ENCODE data around the gene NRN1L. TPM values are rescaled to one million over a fixed set of nuclear protein-coding genes. Genes with fewer than 3 reads are reported as not detected.
A peak's percentile ranks its signal among the peaks of the same experiment; 100 is the strongest.

Gene NRN1L
- total RNA-seq, 1 donor from 2014 or later: not detected

GRCh38 chr16:67917140-67917851 lies 32.6 kb downstream of the NRN1L start:
- peaks cover 13% of the 10 kb centered on the region for H3K36me3 Mint-ChIP-seq
- TF ChIP-seq CTCF (IDR thresholded peaks at IDR 0.05; ENCODE audit: unreplicated experiment): no peak
- no peak overlapping the region for H3K4me3 Mint-ChIP-seq
- no peaks in the 10 kb centered on the region for H3K9me3 Mint-ChIP-seq
- H3K27me3 Mint-ChIP-seq (ENCODE audit: low read depth): no peaks in the 10 kb centered on the region
- H3K27ac Mint-ChIP-seq: no peak overlapping the region
- H3K4me1 Mint-ChIP-seq: peaks cover 15% of the 10 kb centered on the region
- no peak for DNase-seq (ENCODE audit: low spot score in 2 of 2, unreplicated experiment in 2 of 2)

DNA sequence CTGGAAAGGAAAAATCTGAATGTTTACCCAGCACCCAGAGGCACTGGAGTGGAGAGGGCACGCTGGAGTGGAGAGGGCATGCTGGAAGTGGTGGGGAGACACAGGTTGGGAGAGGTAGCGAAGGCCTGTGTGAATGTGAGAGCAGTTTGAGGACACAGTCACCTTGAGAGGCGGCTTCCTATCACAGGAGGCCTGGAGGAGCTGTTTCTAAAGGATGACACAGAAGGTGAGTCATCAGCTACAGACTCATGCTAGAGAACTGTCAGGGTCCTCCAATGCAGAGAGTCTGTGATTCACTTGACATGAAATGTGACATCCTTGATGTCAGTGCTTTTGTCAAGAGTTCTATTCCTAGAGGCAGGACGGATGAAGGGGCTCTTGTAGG lies 33.2 kb downstream of the NRN1L start:
- Mint-ChIP-seq H3K9me3 (no peaks in the 10 kb centered on the region), H3K36me3 (peaks cover 13% of the 10 kb centered on the region), H3K27me3 (ENCODE audit: low read depth) (no peaks in the 10 kb centered on the region), H3K4me1 (peaks cover 15% of the 10 kb centered on the region), H3K27ac (no peak overlapping the region), H3K4me3 (no peak overlapping the region)
- TF ChIP-seq CTCF (IDR thresholded peaks at IDR 0.05; ENCODE audit: unreplicated experiment): no peak
- DNase-seq (ENCODE audit: low spot score in 2 of 2, unreplicated experiment in 2 of 2): no peak

DNA sequence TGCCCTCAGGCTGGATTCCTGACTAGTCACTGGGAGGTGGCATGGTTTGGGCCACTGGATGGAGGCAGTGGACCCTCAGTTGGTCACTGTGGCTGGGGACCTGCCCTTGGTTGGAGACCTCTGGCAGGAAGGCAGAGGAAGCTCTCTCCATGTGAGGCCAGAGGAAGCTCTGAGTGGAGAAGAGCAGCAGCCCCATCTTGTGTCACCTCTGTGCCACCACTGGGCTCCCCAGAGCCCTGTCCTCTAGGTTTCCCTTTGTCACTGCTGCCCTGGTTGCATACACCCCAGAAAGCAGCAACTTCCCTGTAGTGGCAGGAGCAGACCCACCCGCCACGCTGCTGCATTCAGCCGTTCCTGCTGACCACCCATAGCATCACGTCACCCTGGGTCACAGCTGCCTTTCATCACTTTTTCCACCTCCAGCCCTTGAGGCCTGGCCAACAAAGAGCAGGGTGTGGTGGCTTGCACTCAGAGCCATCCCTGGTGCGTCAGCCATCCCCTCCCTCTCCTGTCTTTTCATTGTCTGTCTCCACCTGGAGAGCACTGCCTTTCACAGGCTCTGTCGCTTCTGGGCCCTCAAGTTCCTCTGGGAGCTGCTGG lies 35.0 kb downstream of the NRN1L start:
- no peak for TF ChIP-seq CTCF (IDR thresholded peaks at IDR 0.05; ENCODE audit: unreplicated experiment)
- Mint-ChIP-seq H3K4me3 (no peak overlapping the region), H3K4me1 (peaks cover 12% of the 10 kb centered on the region), H3K27me3 (ENCODE audit: low read depth) (no peaks in the 10 kb centered on the region), H3K36me3 (peaks cover 8% of the 10 kb centered on the region), H3K27ac (no peak overlapping the region), H3K9me3 (no peaks in the 10 kb centered on the region)
- no peak for DNase-seq (ENCODE audit: low spot score in 2 of 2, unreplicated experiment in 2 of 2)

DNA sequence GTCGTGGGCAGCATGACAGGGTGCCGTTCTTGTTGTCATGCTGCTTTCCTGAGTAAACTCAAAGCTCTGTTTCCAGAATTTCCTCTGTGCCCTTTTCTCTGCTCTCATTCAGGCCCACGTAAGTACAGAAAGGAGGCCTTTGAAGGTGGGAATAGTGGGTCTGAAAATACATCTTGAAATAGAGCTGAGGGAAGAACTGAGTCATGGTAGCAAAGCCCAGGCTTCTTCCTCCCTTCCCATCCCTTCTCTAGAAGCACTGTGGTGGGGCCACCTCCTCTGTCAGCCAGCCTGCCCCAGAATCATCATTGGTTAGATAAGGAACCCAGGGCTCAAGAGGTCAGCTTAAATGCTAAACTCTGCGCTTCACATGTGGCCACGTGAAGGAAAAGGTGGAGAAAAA lies 37.5 kb downstream of the NRN1L start:
- Mint-ChIP-seq H3K36me3 (peaks cover 6% of the 10 kb centered on the region), H3K9me3 (no peaks in the 10 kb centered on the region), H3K27me3 (ENCODE audit: low read depth) (no peaks in the 10 kb centered on the region), H3K27ac (peak overlapping the region; percentile 21), H3K4me3 (no peak overlapping the region), H3K4me1 (no peaks in the 10 kb centered on the region)
- no peak for TF ChIP-seq CTCF (IDR thresholded peaks at IDR 0.05; ENCODE audit: unreplicated experiment)
- DNase-seq (ENCODE audit: low spot score in 2 of 2, unreplicated experiment in 2 of 2): no peak

DNA sequence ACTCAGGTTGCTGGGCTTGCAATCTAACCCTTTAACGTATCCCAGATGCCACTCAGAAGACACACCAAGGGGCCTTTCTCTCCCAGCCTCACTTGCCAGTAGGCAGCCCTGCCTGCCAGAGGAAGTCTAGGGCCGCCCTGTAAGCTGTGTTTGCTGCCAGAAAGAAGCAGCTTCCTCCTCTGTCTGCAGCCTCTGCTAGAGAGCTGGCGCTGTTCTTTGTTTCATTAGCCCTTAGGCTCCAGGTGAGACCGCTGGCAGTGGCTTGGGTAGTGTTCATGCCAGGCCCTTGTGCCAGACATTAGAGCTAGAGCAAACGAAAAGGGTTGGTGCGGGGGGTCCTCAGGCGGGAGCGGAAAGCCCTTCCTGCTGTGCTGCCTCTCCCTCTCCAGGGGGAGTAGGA lies 38.1 kb downstream of the NRN1L start:
- Mint-ChIP-seq H3K4me1 (no peaks in the 10 kb centered on the region), H3K36me3 (peaks cover 3% of the 10 kb centered on the region), H3K9me3 (no peaks in the 10 kb centered on the region), H3K27me3 (ENCODE audit: low read depth) (no peaks in the 10 kb centered on the region), H3K4me3 (no peak overlapping the region), H3K27ac (no peak overlapping the region)
- no peak for DNase-seq (ENCODE audit: low spot score in 2 of 2, unreplicated experiment in 2 of 2)
- no peak for TF ChIP-seq CTCF (IDR thresholded peaks at IDR 0.05; ENCODE audit: unreplicated experiment)

Data from mesothelial cell of epicardium (in vitro differentiated cells).